ENCODE measurements around the gene ZNF784. TPM values are rescaled to one million over a fixed set of nuclear protein-coding genes. Genes with fewer than 3 reads are reported as not detected.

Gene ZNF784
- total and polyA plus RNA-seq, 2 of the 13 experiments (the other 11 are each of a cell fraction or from before 2014, with no cell fraction given) = 4.1 to 4.2 TPM

DNA sequence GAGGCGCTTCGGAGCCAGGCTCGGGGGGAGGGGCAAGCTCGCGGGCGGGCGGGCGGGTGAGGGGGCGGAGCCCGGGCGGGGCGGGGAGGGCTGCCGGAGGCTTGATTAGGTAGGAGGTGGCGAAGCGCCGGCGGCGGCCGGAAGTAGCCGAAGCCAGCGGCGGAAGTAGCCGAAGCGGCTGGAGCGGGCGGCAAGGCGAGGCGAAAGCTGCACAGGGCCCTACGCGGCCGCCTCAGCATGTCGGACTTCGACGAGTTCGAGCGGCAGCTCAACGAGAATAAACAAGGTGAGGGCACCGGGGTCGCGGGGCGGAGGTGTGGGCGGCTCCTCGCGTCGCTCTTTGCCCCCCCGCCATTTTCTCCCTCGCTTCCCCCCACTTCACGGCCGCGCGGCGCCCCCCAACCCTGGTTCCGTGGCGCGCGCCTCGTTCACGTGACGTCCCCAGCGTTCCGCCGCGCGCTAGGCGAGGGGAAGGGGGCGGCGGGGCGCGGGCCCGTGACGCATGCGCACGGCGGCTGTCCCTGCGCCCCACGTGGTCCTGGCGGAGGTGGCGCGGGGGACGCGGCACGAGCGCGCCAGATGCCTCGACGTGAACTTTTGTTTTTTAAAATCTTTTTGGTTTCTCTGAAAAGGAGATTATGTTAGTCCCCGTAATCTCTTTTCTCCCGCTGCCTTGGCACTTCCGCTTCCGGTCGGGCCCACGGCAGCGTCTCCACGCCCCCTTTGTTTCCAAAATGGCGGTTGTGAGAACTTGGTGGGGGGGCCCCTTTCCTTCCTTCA, 30.7 kb upstream of the ZNF784 start, which contains the start of gene U2AF2 (continued):
- TF ChIP-seq, protein P1, sequence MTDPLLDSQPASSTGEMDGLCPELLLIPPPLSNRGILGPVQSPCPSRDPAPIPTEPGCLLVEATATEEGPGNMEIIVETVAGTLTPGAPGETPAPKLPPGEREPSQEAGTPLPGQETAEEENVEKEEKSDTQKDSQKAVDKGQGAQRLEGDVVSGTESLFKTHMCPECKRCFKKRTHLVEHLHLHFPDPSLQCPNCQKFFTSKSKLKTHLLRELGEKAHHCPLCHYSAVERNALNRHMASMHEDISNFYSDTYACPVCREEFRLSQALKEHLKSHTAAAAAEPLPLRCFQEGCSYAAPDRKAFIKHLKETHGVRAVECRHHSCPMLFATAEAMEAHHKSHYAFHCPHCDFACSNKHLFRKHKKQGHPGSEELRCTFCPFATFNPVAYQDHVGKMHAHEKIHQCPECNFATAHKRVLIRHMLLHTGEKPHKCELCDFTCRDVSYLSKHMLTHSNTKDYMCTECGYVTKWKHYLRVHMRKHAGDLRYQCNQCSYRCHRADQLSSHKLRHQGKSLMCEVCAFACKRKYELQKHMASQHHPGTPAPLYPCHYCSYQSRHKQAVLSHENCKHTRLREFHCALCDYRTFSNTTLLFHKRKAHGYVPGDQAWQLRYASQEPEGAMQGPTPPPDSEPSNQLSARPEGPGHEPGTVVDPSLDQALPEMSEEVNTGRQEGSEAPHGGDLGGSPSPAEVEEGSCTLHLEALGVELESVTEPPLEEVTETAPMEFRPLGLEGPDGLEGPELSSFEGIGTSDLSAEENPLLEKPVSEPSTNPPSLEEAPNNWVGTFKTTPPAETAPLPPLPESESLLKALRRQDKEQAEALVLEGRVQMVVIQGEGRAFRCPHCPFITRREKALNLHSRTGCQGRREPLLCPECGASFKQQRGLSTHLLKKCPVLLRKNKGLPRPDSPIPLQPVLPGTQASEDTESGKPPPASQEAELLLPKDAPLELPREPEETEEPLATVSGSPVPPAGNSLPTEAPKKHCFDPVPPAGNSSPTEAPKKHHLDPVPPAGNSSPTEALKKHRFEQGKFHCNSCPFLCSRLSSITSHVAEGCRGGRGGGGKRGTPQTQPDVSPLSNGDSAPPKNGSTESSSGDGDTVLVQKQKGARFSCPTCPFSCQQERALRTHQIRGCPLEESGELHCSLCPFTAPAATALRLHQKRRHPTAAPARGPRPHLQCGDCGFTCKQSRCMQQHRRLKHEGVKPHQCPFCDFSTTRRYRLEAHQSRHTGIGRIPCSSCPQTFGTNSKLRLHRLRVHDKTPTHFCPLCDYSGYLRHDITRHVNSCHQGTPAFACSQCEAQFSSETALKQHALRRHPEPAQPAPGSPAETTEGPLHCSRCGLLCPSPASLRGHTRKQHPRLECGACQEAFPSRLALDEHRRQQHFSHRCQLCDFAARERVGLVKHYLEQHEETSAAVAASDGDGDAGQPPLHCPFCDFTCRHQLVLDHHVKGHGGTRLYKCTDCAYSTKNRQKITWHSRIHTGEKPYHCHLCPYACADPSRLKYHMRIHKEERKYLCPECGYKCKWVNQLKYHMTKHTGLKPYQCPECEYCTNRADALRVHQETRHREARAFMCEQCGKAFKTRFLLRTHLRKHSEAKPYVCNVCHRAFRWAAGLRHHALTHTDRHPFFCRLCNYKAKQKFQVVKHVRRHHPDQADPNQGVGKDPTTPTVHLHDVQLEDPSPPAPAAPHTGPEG (CRISPR knock-in tag; IDR thresholded peaks at IDR 0.05) = 0 out of 2 replicates have a peak, but pooled peaks have one; percentile 63
- TF ChIP-seq MAFF (IDR thresholded peaks at IDR 0.05; ENCODE audit: low read depth, low read length) (no peak), YY1 (IDR thresholded peaks at IDR 0.05; ENCODE audit: insufficient read depth, insufficient replicate concordance, low read depth, low read length) (peak; percentile 94), EP300 (IDR thresholded peaks at IDR 0.05; ENCODE audit: low read depth in 2 of 2, low read length in 2 of 2) (no peak), EP300 (CRISPR knock-in tag; IDR thresholded peaks at IDR 0.05; ENCODE audit: borderline replicate concordance) (no peak), JARID2 (CRISPR knock-in tag; IDR thresholded peaks at IDR 0.05; ENCODE audit: insufficient replicate concordance) (no peak), NFYB (CRISPR knock-in tag; IDR thresholded peaks at IDR 0.05) (no peak; the same call in 1 of the 2 replicates), ZNF124 (CRISPR knock-in tag; IDR thresholded peaks at IDR 0.05) (no peak), ZNF546 (CRISPR knock-in tag; conservative IDR thresholded peaks at IDR 0.05) (peak; percentile 76; the same call in 1 of the 2 replicates), ZNF619 (CRISPR knock-in tag; IDR thresholded peaks at IDR 0.05) (no peak; the same call in none of the 2 replicates), RFXAP (CRISPR knock-in tag; IDR thresholded peaks at IDR 0.05; ENCODE audit: borderline replicate concordance) (peak; percentile 76)
- TF ChIP-seq, protein P2, sequence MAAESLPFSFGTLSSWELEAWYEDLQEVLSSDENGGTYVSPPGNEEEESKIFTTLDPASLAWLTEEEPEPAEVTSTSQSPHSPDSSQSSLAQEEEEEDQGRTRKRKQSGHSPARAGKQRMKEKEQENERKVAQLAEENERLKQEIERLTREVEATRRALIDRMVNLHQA (CRISPR knock-in tag; IDR thresholded peaks at IDR 0.05) = no peak
- TF ChIP-seq, protein P3, sequence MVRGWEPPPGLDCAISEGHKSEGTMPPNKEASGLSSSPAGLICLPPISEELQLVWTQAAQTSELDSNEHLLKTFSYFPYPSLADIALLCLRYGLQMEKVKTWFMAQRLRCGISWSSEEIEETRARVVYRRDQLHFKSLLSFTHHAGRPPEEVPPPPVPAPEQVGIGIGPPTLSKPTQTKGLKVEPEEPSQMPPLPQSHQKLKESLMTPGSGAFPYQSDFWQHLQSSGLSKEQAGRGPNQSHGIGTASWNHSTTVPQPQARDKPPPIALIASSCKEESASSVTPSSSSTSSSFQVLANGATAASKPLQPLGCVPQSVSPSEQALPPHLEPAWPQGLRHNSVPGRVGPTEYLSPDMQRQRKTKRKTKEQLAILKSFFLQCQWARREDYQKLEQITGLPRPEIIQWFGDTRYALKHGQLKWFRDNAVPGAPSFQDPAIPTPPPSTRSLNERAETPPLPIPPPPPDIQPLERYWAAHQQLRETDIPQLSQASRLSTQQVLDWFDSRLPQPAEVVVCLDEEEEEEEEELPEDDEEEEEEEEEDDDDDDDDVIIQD (CRISPR knock-in tag; IDR thresholded peaks at IDR 0.05; ENCODE audit: low read depth) = no peak
- TF ChIP-seq, protein P4, sequence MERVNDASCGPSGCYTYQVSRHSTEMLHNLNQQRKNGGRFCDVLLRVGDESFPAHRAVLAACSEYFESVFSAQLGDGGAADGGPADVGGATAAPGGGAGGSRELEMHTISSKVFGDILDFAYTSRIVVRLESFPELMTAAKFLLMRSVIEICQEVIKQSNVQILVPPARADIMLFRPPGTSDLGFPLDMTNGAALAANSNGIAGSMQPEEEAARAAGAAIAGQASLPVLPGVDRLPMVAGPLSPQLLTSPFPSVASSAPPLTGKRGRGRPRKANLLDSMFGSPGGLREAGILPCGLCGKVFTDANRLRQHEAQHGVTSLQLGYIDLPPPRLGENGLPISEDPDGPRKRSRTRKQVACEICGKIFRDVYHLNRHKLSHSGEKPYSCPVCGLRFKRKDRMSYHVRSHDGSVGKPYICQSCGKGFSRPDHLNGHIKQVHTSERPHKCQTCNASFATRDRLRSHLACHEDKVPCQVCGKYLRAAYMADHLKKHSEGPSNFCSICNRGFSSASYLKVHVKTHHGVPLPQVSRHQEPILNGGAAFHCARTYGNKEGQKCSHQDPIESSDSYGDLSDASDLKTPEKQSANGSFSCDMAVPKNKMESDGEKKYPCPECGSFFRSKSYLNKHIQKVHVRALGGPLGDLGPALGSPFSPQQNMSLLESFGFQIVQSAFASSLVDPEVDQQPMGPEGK (CRISPR knock-in tag; IDR thresholded peaks at IDR 0.05) = peak; percentile 71
- TF ChIP-seq, protein P5, sequence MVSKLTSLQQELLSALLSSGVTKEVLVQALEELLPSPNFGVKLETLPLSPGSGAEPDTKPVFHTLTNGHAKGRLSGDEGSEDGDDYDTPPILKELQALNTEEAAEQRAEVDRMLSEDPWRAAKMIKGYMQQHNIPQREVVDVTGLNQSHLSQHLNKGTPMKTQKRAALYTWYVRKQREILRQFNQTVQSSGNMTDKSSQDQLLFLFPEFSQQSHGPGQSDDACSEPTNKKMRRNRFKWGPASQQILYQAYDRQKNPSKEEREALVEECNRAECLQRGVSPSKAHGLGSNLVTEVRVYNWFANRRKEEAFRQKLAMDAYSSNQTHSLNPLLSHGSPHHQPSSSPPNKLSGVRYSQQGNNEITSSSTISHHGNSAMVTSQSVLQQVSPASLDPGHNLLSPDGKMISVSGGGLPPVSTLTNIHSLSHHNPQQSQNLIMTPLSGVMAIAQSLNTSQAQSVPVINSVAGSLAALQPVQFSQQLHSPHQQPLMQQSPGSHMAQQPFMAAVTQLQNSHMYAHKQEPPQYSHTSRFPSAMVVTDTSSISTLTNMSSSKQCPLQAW (CRISPR knock-in tag; IDR thresholded peaks at IDR 0.05) = peak; percentile 23; the same call in 1 of the 2 replicates

Measured in HepG2 (cell line).